Uterus (tissue), 4 donors: Measurements from ENCODE around the gene FAXC. TPM values are rescaled to one million over a fixed set of nuclear protein-coding genes. Genes with fewer than 3 reads are reported as not detected.

Experiments used
- DNase-seq, 2 donors: peaks; one replicate each; pipeline ENCODE4 v3.0.0-alpha.2; 2019 to 2020
- H3K27ac ChIP-seq, 2 donors: fragments of 200-600 bp; sonication (generic); 1 replicate in 1 of 2; 2 replicates in 1 of 2; pipeline ENCODE4 v1.5.1; 2016 to 2018
- H3K27me3 ChIP-seq, 2 donors: fragments of 200-600 bp; sonication (generic); one replicate each; pipeline ENCODE4 v1.5.1; 2018 to 2019; ENCODE audit warnings: control low read depth in 1 of 2
- H3K36me3 ChIP-seq, 2 donors: fragments of 200-600 bp; sonication (generic); one replicate each; pipeline ENCODE4 v1.5.1; 2019; ENCODE audit warnings: control low read depth in 1 of 2
- H3K4me1 ChIP-seq, 2 donors: fragments of 200-600 bp; sonication (generic); one replicate each; pipeline ENCODE4 v1.5.1; 2018 to 2019; ENCODE audit warnings: control low read depth in 1 of 2
- H3K4me3 ChIP-seq, 2 donors: fragments of 200-600 bp; sonication (generic); 1 replicate in 1 of 2; 2 replicates in 1 of 2; pipeline ENCODE4 v1.5.1; 2018 to 2019; ENCODE audit warnings: mild to moderate bottlenecking in 1 of 2
- H3K9me3 ChIP-seq, 2 donors: fragments of 200-600 bp; sonication (generic); one replicate each; pipeline ENCODE4 v1.5.1; 2019; ENCODE audit warnings: control low read depth in 1 of 2
- CTCF ChIP-seq, 4 experiments: fragments of 200-600 bp in 2 of 4; fragments of 450-650 bp in 2 of 4; sonication (generic) in 2 of 4; IDR thresholded peaks; one replicate each; pipeline ENCODE4 v1.5.1; 2016 to 2019; ENCODE audit warnings: antibody characterized with exemption in 4 of 4, mild to moderate bottlenecking in 2 of 4, moderate library complexity in 1 of 4
- POLR2A ChIP-seq, 2 donors: fragments of 450-650 bp; IDR thresholded peaks; one replicate each; pipeline ENCODE4 v1.6.1; 2016; ENCODE audit warnings: antibody characterized with exemption in 2 of 2, mild to moderate bottlenecking in 1 of 2, moderate library complexity in 1 of 2
- intact Hi-C: fragments of 100-400 bp; cut with DNase I; formaldehyde crosslinking; loops from one replicate; pipeline ENCODE4 v1.15.1; 2023; ENCODE audit warnings: low total_unique reads
- total RNA-seq, 4 donors: library from RNA; depleted of rRNA in 3 of 4; stranded (reverse); fragments of >200 nt in 3 of 4; gene quantifications; one replicate each; pipeline versions ENCODE4 v1.1.0 to v1.2.4, GENCODE V29; 2014 to 2023
- donor health status: DM: yes; HTN: yes; CAD: no.

FAXC gene
- total RNA-seq, 4 donors from 2014 or later, result 2.8 to 11.3 (median 8.9) TPM

- Histone ChIP-seq H3K9me3 (no peaks in the 10 kb centered on the region), H3K4me3 (no peak overlapping the region), H3K27me3 (no peaks in the 10 kb centered on the region), H3K36me3 (no peaks in the 10 kb centered on the region), H3K4me1 (no peaks in the 10 kb centered on the region), H3K27ac (no peak overlapping the region)
- intact Hi-C loops, result no loop called here
- DNase-seq, result no peak
- TF ChIP-seq POLR2A (IDR thresholded peaks at IDR 0.05) (no peak), CTCF (IDR thresholded peaks at IDR 0.05) (no peak)
These were observed 14.6 kb upstream of the FAXC start for GRCh38 chr6:99364026-99364425.

GRCh38 chr6:99362678-99363268 lies 13.3 kb upstream of the FAXC start:
- Histone ChIP-seq H3K4me1 (no peaks in the 10 kb centered on the region), H3K4me3 (no peak overlapping the region), H3K36me3 (no peaks in the 10 kb centered on the region), H3K27ac (no peak overlapping the region), H3K9me3 (no peaks in the 10 kb centered on the region), H3K27me3 (no peaks in the 10 kb centered on the region)
- no peak for DNase-seq
- intact Hi-C loops, result no loop called here
- TF ChIP-seq CTCF (IDR thresholded peaks at IDR 0.05) (no peak), POLR2A (IDR thresholded peaks at IDR 0.05) (no peak)

GRCh38 chr6:99359800-99360199 lies 10.3 kb upstream of the FAXC start:
- no peak overlapping the region for H3K4me3 ChIP-seq
- H3K27ac ChIP-seq, result no peak overlapping the region
- H3K36me3 ChIP-seq, result no peaks in the 10 kb centered on the region
- no peaks in the 10 kb centered on the region for H3K4me1 ChIP-seq
- no peaks in the 10 kb centered on the region for H3K9me3 ChIP-seq
- TF ChIP-seq POLR2A (IDR thresholded peaks at IDR 0.05) (no peak), CTCF (IDR thresholded peaks at IDR 0.05) (no peak)
- H3K27me3 ChIP-seq, result no peaks in the 10 kb centered on the region
- DNase-seq, result no peak
- intact Hi-C loops, result no loop called here

- TF ChIP-seq POLR2A (IDR thresholded peaks at IDR 0.05) (no peak), CTCF (IDR thresholded peaks at IDR 0.05) (no peak)
- Histone ChIP-seq H3K4me3 (no peak overlapping the region), H3K4me1 (no peaks in the 10 kb centered on the region), H3K27me3 (no peaks in the 10 kb centered on the region), H3K9me3 (no peaks in the 10 kb centered on the region), H3K27ac (no peak overlapping the region), H3K36me3 (no peaks in the 10 kb centered on the region)
- intact Hi-C loops, result no loop called here
- no peak for DNase-seq
These were observed 7.2 kb upstream of the FAXC start for GRCh38 chr6:99356641-99357040.

GRCh38 chr6:99354983-99355382 lies 5.5 kb upstream of the FAXC start:
- Histone ChIP-seq H3K9me3 (no peaks in the 10 kb centered on the region), H3K36me3 (no peaks in the 10 kb centered on the region), H3K4me1 (no peaks in the 10 kb centered on the region), H3K4me3 (no peak overlapping the region), H3K27ac (no peak overlapping the region), H3K27me3 (no peaks in the 10 kb centered on the region)
- no peak for DNase-seq
- intact Hi-C loops, result no loop called here
- TF ChIP-seq POLR2A (IDR thresholded peaks at IDR 0.05) (no peak), CTCF (IDR thresholded peaks at IDR 0.05) (no peak)
